NCI-H146 (cell line): ENCODE results near the gene CDC42EP3.
A peak's percentile ranks its signal among the peaks of the same experiment; 100 is the strongest.

ENCODE experiments used
- DNase-seq: peaks from one replicate; lab custom pipeline; 2025; lab: John Stamatoyannopoulos, UW

The CDC42EP3 gene

GRCh38 chr2:37656512-37657423, 14.7 kb downstream of the CDC42EP3 start:
- peak; percentile 54 for DNase-seq

DNA sequence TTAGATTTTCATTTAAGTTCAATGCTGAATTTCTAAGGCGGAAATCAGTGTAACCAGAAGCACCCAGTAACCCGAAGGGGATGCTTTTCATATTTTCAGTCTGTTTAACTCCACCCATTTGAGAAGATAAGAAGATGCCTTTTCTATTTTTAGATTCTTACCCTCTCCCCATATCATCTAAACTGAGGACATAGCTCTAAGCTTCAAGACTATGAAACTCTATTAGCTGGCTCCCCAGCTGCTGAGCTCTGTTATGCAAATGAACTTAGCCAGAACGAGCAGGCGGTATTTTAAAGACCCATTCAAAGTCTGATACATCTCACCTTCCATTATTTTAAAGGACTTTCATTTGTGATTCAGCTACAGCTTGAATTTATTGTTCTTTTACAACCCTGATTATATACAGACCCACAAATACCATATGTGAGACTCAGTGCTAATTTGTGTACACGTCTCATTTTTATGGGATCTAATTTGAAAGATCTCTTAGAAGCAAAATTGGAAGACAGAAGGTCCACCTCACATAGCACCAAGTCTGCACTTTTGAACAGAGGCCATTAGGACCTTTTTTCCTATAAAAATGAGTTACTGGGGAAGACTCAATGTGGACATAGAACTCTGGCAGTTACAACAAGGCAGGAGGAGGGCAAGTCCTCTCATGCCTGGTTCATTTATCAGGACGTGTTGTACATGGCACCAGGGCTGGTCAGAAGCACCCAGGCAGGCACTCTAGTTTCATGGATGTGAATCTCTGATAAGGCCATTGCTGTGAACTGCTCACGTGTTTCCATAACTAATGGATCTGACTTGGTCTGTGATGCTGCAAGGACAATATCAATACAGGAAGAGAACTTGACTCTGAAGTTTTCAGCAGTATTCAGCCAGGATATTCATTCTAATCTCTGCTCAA, 16.3 kb downstream of the CDC42EP3 start:
- DNase-seq: no peak

DNA sequence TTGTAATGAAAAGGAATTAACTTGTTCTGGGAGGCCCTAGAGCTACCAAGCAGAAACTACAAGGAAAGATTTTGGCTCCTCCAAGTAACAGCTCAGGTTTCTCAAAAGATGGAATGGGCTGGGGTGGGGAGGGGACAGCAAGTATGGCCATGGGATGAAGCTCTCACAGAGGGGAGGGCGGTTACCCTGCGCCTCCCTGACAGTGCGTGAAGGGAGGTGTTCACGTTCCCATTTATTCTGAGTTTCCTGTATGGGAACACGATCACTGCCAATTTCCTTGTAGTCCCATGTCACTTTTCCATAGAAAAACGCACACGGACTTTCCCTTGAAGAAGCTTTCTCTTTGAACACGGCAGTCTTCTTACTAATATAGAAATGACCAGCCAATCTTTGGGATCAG, 17.0 kb downstream of the CDC42EP3 start:
- DNase-seq: no peak

- no peak for DNase-seq
Observed at GRCh38 chr2:37653805-37654378, 17.6 kb downstream of the CDC42EP3 start.

DNA sequence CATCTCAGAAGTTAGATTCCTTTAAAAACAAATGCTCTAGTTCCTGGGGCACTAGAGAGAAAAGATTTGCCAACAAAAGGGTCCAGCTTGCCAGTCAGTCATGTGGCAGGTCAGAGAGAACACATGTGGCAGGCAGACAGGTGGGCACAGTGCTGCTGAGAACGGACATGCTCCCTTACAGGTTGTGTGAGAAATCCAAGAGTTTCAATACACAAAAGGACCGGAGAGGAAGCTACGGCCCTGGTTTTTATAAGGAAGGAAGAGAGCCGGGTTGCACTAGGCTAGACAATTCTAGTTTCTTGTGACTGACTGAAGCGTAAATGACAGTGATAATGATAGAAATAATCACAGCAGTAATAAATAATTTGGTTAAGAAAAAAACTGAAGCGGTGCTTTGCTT, 18.3 kb downstream of the CDC42EP3 start:
- DNase-seq: no peak

GRCh38 chr2:37652199-37652640, 19.2 kb downstream of the CDC42EP3 start:
- DNase-seq: no peak

DNA sequence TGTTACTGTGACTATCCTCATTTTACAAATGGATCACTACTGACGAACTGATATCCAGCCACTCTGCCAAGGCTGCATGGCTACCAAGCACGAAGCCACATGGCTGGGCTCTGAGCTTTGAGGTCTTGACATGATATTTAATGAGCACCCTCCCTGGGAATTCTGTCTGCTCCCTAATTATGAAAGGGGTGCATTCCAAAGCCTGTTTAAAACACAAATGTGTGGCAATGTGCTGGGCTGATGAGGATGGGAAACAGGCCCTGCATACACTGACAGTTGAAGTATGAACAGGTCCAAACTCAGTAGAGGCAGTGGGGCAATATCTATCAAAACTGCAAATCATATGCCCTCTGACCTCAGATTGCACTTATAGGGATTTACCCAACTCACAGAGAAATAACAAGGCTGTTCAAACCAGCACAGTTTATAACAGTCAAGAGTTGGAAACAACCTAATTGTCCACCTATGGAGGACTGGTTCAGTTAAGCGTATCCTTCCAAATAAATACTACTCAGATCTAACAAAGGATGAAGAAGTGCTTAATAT, 20.8 kb downstream of the CDC42EP3 start:
- no peak for DNase-seq

- DNase-seq: no peak
Observed at GRCh38 chr2:37649518-37649917, 21.9 kb downstream of the CDC42EP3 start.

DNA sequence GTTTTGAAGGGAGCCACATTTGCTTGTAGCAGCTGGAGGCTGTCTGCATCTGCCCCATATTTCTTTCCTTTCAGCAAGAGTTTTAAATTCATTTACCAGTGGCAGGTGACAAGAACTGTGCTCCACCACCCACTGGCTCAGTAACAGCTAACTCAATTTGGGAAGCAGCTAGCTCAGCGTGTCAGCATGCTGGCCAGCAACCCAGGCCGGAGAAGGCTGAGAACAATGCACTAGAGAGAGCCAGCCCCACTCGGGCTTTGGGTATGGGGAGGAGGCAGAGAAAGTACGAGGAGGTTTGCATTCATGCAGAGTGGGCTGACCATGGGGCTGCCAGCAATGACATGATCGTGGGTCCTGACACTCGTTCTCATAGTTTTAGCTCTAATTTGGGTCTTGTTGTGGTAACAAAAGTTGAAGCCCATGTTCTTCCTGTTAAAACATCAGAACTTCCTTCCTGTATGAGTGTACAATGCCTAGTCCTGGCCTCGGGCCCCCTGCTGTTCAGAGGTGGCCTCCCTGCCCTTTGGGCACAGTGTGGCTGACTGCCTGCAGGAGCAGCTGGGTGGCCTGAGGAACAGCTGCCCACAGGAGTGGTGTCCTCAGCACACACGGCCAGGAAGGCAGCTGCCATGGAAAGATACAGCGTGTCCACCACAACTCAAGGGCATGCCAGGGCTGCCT, 23.0 kb downstream of the CDC42EP3 start:
- peak; percentile 81 for DNase-seq

- no peak for DNase-seq
Observed at GRCh38 chr2:37647971-37648330, 23.5 kb downstream of the CDC42EP3 start.

GRCh38 chr2:37645836-37646235, 25.6 kb downstream of the CDC42EP3 start:
- DNase-seq: no peak

DNA sequence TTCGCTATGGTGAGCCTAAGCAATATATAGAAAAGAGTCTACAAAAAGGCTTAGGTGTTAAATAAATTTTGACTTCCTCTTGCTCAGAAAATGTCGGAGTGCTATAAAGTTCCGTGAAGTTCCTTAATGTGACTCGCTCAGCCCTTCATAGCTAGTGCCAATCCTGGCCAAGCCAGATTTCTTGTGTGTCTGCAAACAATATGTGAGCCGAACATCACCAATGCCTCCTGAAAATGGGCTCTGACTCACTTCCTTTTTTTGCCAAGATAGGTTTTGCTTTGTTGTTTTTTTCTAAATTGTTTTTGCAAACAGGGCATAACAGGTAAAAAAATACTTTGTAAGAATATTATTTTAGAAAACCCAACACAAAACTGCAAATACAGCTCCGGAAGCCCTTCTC, 26.1 kb downstream of the CDC42EP3 start:
- DNase-seq: no peak

GRCh38 chr2:37644191-37644590, 27.3 kb downstream of the CDC42EP3 start:
- DNase-seq: no peak

GRCh38 chr2:37643730-37644078, 27.7 kb downstream of the CDC42EP3 start:
- no peak for DNase-seq

DNA sequence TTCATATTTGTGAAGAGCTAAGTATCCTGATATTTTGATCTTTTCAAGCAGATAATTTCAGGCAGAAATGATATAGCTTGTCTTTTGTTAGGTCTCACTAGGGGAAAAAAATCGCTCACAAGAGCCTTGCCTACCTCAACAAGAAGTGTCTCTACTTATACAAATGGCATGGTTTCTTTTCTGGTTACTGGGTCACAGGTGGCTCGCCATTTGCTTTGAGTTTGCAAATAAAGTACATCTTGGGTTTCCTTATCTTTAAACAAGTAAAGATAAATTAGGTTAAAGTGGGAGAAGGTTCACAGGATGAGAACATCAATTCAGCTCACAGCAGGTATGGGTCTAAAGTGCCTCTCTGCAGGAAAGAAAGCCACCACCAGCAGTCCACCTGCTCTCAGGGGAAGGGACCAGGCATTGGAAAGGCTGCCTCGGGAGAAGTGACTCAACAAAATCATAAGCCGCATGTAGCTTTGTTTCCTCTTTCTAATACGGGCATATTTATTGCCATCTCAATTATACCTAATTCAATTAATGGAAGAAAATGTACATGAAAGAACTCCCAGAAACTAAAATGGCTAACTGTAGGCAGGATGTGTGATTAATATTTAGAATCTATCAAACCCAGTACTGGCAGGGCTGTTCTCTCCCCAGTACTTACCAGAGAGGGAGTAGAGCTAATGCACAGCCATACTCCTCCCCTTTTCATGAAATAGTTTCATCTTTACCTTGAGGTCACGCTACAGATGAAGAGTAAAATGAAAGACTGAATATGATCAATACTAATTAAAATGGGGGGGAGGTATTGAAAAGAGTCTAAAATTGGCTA, 28.3 kb downstream of the CDC42EP3 start:
- peak; percentile 93 for DNase-seq

- DNase-seq: no peak
Observed at GRCh38 chr2:37641582-37642171, 29.8 kb downstream of the CDC42EP3 start.

GRCh38 chr2:37639631-37640030, 31.8 kb downstream of the CDC42EP3 start:
- DNase-seq: no peak

DNA sequence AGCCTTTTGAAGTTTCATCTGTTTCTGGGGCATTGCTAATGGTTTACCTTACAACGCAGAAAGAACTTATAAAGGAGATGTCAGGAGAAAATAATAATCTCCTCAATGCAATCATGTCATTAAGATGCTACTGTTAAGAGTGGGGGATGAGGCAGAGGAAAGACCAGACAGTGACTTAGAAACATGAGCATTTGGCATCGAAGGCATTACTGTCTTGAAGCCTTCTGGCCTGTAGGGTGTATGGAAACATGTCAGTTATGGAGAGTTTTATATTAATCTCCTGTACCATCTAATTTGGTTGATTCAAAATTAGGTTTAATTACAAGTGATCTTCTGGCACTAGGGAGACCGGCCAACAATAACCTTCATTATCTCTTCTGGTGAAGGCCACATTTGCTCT, 32.5 kb downstream of the CDC42EP3 start:
- DNase-seq: no peak

DNA sequence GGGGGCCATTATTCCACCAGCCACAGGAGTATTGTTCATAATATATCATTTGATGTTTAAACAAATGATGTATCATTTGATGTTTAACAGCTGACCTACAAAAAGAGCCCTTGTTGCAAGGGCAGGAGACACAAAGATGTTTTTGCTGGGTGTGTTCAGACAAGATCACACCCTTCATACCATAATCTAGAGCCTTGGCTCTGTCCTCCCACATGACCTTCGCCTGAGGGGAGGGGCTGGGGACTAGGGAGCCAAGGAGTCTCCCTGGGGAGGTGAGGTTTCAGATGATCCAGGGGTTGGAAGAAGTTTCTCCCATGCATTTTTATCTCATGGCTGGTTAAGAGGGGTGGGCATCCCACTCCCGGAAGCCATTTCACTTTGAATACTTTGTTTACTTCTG, 33.5 kb downstream of the CDC42EP3 start:
- no peak for DNase-seq

GRCh38 chr2:37637190-37637860, 34.1 kb downstream of the CDC42EP3 start:
- no peak for DNase-seq
